ENCODE data around the gene RPH3AL. TPM values are rescaled to one million over a fixed set of nuclear protein-coding genes. Genes with fewer than 3 reads are reported as not detected.

RPH3AL gene
- total and polyA plus RNA-seq, 2 of the 8 experiments (the other 6 are each of a cell fraction or from before 2014, with no cell fraction given), result 5.6 to 5.8 TPM

GRCh38 chr17:309361-309888 lies 43.2 kb downstream of the RPH3AL start:
- Histone ChIP-seq H2AK5ac (ENCODE audit: low read depth, low read length) (peak overlapping the region; percentile 2; the same call in 1 of the 2 replicates), H3K4me3 (ENCODE audit: extremely low read depth in 1 of 4, insufficient read depth in 2 of 4, low read depth in 3 of 4, low read length in 4 of 4) (no peak overlapping the region), H3K4me2 (ENCODE audit: insufficient read depth in 1 of 2, low read depth in 2 of 2, low read length in 2 of 2) (no peak overlapping the region), H3K18ac (ENCODE audit: extremely low read depth, low read length) (peak overlapping the region; percentile 38; the same call in 1 of the 2 replicates), H3K56ac (replicated peaks; ENCODE audit: insufficient read length, low read depth, low read length) (no peak overlapping the region), H3K23me2 (ENCODE audit: low read depth, low read length) (no peaks in the 10 kb centered on the region; the same call in 1 of the 2 replicates), H3K4me1 (replicated peaks in 1 of 4; ENCODE audit: control insufficient read depth in 3 of 4, insufficient read depth in 4 of 4, low read length in 3 of 4) (peaks cover 4 to 26% (median 21%) of the 10 kb centered on the region in 4 experiments), H4K8ac (ENCODE audit: extremely low read depth, insufficient read depth, low read length) (no peak overlapping the region), H2BK5ac (ENCODE audit: low read depth, low read length) (peak overlapping the region; percentile 20; the same call in 1 of the 2 replicates), H3K9me3 (ENCODE audit: insufficient read depth in 2 of 2, low read depth in 1 of 2, low read length in 1 of 2) (no peaks in the 10 kb centered on the region), H3K9ac (replicated peaks in 1 of 4; ENCODE audit: extremely low read depth in 1 of 4, low read depth in 3 of 4, low read length in 3 of 4) (no peak overlapping the region), H3K4ac (replicated peaks; ENCODE audit: insufficient read length, low read depth, low read length) (no peak overlapping the region), H2BK120ac (replicated peaks; ENCODE audit: low read depth, low read length) (no peak overlapping the region), H4K91ac (replicated peaks; ENCODE audit: insufficient read length, low read length) (peak overlapping the region; percentile 56), H2BK15ac (ENCODE audit: low read length) (no peak overlapping the region), H2BK12ac (ENCODE audit: low read depth, low read length) (0 out of 2 replicates have a peak overlapping the region, but pooled peaks have one; percentile 75), H3K79me1 (ENCODE audit: low read depth, low read length) (no peaks in the 10 kb centered on the region), H3K27ac (ENCODE audit: low read depth, low read length) (no peak overlapping the region), H3K23ac (ENCODE audit: insufficient read length) (no peak overlapping the region), H4K20me1 (replicated peaks in 1 of 2; ENCODE audit: control insufficient read depth in 1 of 2, insufficient read depth in 2 of 2, low read length in 2 of 2) (no peaks in the 10 kb centered on the region), H3K79me2 (ENCODE audit: control insufficient read depth in 1 of 2, insufficient read depth in 2 of 2, low read length in 2 of 2) (no peaks in the 10 kb centered on the region), H3K27me3 (replicated peaks in 1 of 4; ENCODE audit: control insufficient read depth in 3 of 4, extremely low read depth in 1 of 4, insufficient read depth in 3 of 4, low read length in 3 of 4) (peaks cover 0 to 1% (median 0%) of the 10 kb centered on the region in 4 experiments; a peak in 1 of 7 replicates), H4K5ac (ENCODE audit: insufficient read length, low read depth, low read length) (no peak overlapping the region), H3K14ac (ENCODE audit: insufficient read length) (no peak overlapping the region), H3K36me3 (ENCODE audit: control insufficient read depth in 2 of 4, insufficient read depth in 4 of 4, low read length in 3 of 4) (no peaks in the 10 kb centered on the region), H2AFZ (ENCODE audit: low read length) (no peak overlapping the region), H2BK20ac (ENCODE audit: low read length) (0 out of 2 replicates have a peak overlapping the region, but pooled peaks have one; percentile 9)
- POLR2A ChIA-PET (ENCODE audit: partially characterized antibody), result interaction anchor here (0.6 to 1.3 kb wide), 2 partner anchors 75 to 354 kb away, joined by 3 to 5 read pairs; no protein-coding TSS in a partner anchor
- peak; percentile 27 to 82 for DNase-seq (ENCODE audit: low read depth in 1 of 2, low spot score in 2 of 2)
- WGBS, 2 experiments (ENCODE audit: extremely low coverage in 1 of 2, insufficient coverage in 1 of 2, insufficient read length in 1 of 2, insufficient replicate concordance in 2 of 2, low coverage in 1 of 2, low lambda C conversion rate in 2 of 2, missing lambda C conversion rate in 1 of 2), result 58% methylated on average over 8 of the region's 12 CpGs; no CpG with 5 or more reads in 1 of the 2 experiments
- CTCF ChIA-PET (ENCODE audit: partially characterized antibody), result interaction anchor here (0.6 to 4.4 kb wide), 56 partner anchors 8 to 779 kb away, joined by 3 to 29 read pairs (median 4); no protein-coding TSS in a partner anchor
- FAIRE-seq, result no peak
- peak; percentile 40 to 63; a peak in 3 of 4 replicates for TF ChIP-seq RAD21 (IDR thresholded peaks at IDR 0.05 in 1 of 2, conservative IDR thresholded peaks at IDR 0.05 in 1 of 2; ENCODE audit: low read depth in 2 of 2, low read length in 2 of 2)
- no peak for TF ChIP-seq SIX5 (IDR thresholded peaks at IDR 0.05; ENCODE audit: low read depth, low read length)
- no peak for TF ChIP-seq POLR2AphosphoS5 (IDR thresholded peaks at IDR 0.05; ENCODE audit: low read depth, low read length)
- no peak for TF ChIP-seq E2F6 (IDR thresholded peaks at IDR 0.05)
- TF ChIP-seq SIRT6 (IDR thresholded peaks at IDR 0.05; ENCODE audit: low read length), result no peak
- TF ChIP-seq, protein P1, sequence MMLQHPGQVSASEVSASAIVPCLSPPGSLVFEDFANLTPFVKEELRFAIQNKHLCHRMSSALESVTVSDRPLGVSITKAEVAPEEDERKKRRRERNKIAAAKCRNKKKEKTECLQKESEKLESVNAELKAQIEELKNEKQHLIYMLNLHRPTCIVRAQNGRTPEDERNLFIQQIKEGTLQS (IDR thresholded peaks at IDR 0.05; ENCODE audit: insufficient read depth, low read depth, low read length), result 0 out of 2 replicates have a peak, but pooled peaks have one; percentile 32
- TF ChIP-seq BACH1 (IDR thresholded peaks at IDR 0.05; ENCODE audit: low read length), result no peak
- peak; percentile 38; the same call in 1 of the 2 replicates for TF ChIP-seq YY1 (IDR thresholded peaks at IDR 0.05; ENCODE audit: low read depth, low read length)
- TF ChIP-seq BCL11A (IDR thresholded peaks at IDR 0.05; ENCODE audit: low read depth in 2 of 2, low read length in 2 of 2), result no peak
- no peak for TF ChIP-seq NANOG (IDR thresholded peaks at IDR 0.05; ENCODE audit: insufficient read depth, low read depth, low read length, poor library complexity, severe bottlenecking)
- TF ChIP-seq TAF7 (optimal IDR thresholded peaks at IDR 0.05; ENCODE audit: borderline replicate concordance, low read depth, low read length), result peak; percentile 78

Data from H1 (cell line).